ENCODE measurements around the gene IL15.

- TF ChIP-seq CTCF (conservative IDR thresholded peaks at IDR 0.05 in 1 of 2, IDR thresholded peaks at IDR 0.05 in 1 of 2; ENCODE audit: extremely low read depth in 1 of 2, insufficient read depth in 1 of 2, low read depth in 1 of 2, low read length in 2 of 2) = no peak
- no peak for TF ChIP-seq EZH2 (IDR thresholded peaks at IDR 0.05; ENCODE audit: borderline replicate concordance, low read length)
Measured at GRCh38 chr4:141669501-141669900, 33.1 kb downstream of the IL15 start.
